ENCODE measurements around the gene RPTOR. TPM values are rescaled to one million over a fixed set of nuclear protein-coding genes. Genes with fewer than 3 reads are reported as not detected.

The RPTOR gene
- total RNA-seq, 1 experiment from 2014 or later, result 58.0 TPM

- TF ChIP-seq SIN3A (IDR thresholded peaks at IDR 0.05; ENCODE audit: borderline replicate concordance, insufficient read depth, low read depth, low read length) (no peak), REST (IDR thresholded peaks at IDR 0.05; ENCODE audit: insufficient read depth in 1 of 2, low read depth in 2 of 2, low read length in 1 of 2) (no peak), POLR2AphosphoS5 (IDR thresholded peaks at IDR 0.05; ENCODE audit: low read depth, low read length) (no peak), TCF7L2 (IDR thresholded peaks at IDR 0.05; ENCODE audit: low read depth, low read length) (no peak), CTCF (IDR thresholded peaks at IDR 0.05) (no peak)
- in situ Hi-C loops (cut with HindIII; ENCODE audit: low pct_unique_long_range_greater_than_20kb, low sequenced_read_pairs), result no loop called here
- Histone ChIP-seq H3K4me3 (ENCODE audit: low read depth in 2 of 2, low read length in 2 of 2) (no peak overlapping the region), H3K4me1 (ENCODE audit: control insufficient read depth, insufficient read depth, low read length) (no peaks in the 10 kb centered on the region), H3K36me3 (ENCODE audit: control insufficient read depth, insufficient read depth, low read length) (no peaks in the 10 kb centered on the region), H3K27ac (ENCODE audit: low read length) (no peak overlapping the region), H3K9me3 (ENCODE audit: control insufficient read depth, insufficient read depth, low read depth, low read length) (no peaks in the 10 kb centered on the region), H3K27me3 (ENCODE audit: control insufficient read depth, insufficient read depth, low read length) (no peaks in the 10 kb centered on the region)
- ChIA-PET CTCF (no interaction called here), POLR2A (no interaction called here)
- ATAC-seq (no peak), DNase-seq (ENCODE audit: low read depth, low spot score) (no peak)
- no TSS peak for BruUV-seq (replicated peaks)
- intact Hi-C loops (cut with micrococcal nuclease; ENCODE audit: unreplicated experiment), result no loop called here
These were observed 303.9 kb downstream of the RPTOR start for GRCh38 chr17:80848449-80849102.

GRCh38 chr17:80849119-80849518, 304.5 kb downstream of the RPTOR start:
- Histone ChIP-seq H3K27me3 (ENCODE audit: control insufficient read depth, insufficient read depth, low read length) (no peaks in the 10 kb centered on the region), H3K4me1 (ENCODE audit: control insufficient read depth, insufficient read depth, low read length) (no peaks in the 10 kb centered on the region), H3K4me3 (ENCODE audit: low read depth in 2 of 2, low read length in 2 of 2) (no peak overlapping the region), H3K36me3 (ENCODE audit: control insufficient read depth, insufficient read depth, low read length) (no peaks in the 10 kb centered on the region), H3K9me3 (ENCODE audit: control insufficient read depth, insufficient read depth, low read depth, low read length) (no peaks in the 10 kb centered on the region), H3K27ac (ENCODE audit: low read length) (no peak overlapping the region)
- no TSS peak for BruUV-seq (replicated peaks)
- ChIA-PET CTCF (no interaction called here), POLR2A (no interaction called here)
- in situ Hi-C loops (cut with HindIII; ENCODE audit: low pct_unique_long_range_greater_than_20kb, low sequenced_read_pairs) (no loop called here), intact Hi-C loops (cut with micrococcal nuclease; ENCODE audit: unreplicated experiment) (no loop called here)
- DNase-seq (ENCODE audit: low read depth, low spot score) (no peak), ATAC-seq (no peak)
- TF ChIP-seq TCF7L2 (IDR thresholded peaks at IDR 0.05; ENCODE audit: low read depth, low read length), result no peak

- TF ChIP-seq POLR2AphosphoS5 (IDR thresholded peaks at IDR 0.05; ENCODE audit: low read depth, low read length), result no peak
- TF ChIP-seq TCF7L2 (IDR thresholded peaks at IDR 0.05; ENCODE audit: low read depth, low read length), result no peak
- TF ChIP-seq SIN3A (IDR thresholded peaks at IDR 0.05; ENCODE audit: borderline replicate concordance, insufficient read depth, low read depth, low read length), result no peak
- no peak for TF ChIP-seq REST (IDR thresholded peaks at IDR 0.05; ENCODE audit: insufficient read depth in 1 of 2, low read depth in 2 of 2, low read length in 1 of 2)
- no peak for TF ChIP-seq CTCF (IDR thresholded peaks at IDR 0.05)
- CTCF ChIA-PET, result no interaction called here
- POLR2A ChIA-PET, result no interaction called here
- Histone ChIP-seq H3K9me3 (ENCODE audit: control insufficient read depth, insufficient read depth, low read depth, low read length) (no peaks in the 10 kb centered on the region), H3K4me3 (ENCODE audit: low read depth in 2 of 2, low read length in 2 of 2) (no peak overlapping the region), H3K27ac (ENCODE audit: low read length) (no peak overlapping the region), H3K36me3 (ENCODE audit: control insufficient read depth, insufficient read depth, low read length) (no peaks in the 10 kb centered on the region), H3K27me3 (ENCODE audit: control insufficient read depth, insufficient read depth, low read length) (no peaks in the 10 kb centered on the region), H3K4me1 (ENCODE audit: control insufficient read depth, insufficient read depth, low read length) (no peaks in the 10 kb centered on the region)
- DNase-seq (ENCODE audit: low read depth, low spot score), result no peak
- BruUV-seq (replicated peaks), result no TSS peak
- no peak for ATAC-seq
- intact Hi-C loops (cut with micrococcal nuclease; ENCODE audit: unreplicated experiment) (no loop called here), in situ Hi-C loops (cut with HindIII; ENCODE audit: low pct_unique_long_range_greater_than_20kb, low sequenced_read_pairs) (no loop called here)
These were observed 305.5 kb downstream of the RPTOR start for GRCh38 chr17:80850109-80850508.
